ENCODE measurements around the gene CYP11A1.

DNA sequence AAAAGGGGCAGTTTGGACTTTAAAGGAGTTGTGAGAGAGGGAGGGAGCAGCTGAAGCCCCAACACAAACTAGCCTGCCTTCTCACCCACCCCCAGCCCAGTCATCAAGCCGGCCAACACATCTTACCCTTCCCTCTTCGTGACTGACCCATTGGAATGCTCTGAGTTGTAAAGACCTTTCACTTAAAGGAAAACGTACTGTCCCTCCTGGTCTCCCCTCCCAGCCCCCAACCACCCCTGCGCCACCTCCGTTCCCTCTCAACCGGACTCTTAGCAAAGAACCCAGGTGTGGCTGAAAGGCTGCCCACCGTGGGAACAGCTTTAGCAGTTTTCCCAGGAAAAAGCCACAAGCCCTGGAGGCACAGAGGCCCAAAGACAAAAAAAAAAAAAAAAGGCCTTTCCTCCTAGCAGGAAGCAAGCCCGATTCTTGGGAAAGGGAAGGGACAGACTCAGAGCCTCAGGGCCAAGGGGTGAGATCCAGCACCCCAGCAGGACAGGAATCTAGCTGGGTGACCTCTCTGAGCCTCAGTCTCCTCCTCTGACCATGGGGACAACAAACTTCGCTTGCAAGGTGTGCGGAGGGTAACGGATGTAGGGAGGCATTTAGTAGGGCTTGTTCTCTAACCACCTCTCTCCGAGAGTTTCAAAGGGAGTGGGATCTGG, 2.4 kb downstream of the CYP11A1 start:
- TF ChIP-seq, protein P1, sequence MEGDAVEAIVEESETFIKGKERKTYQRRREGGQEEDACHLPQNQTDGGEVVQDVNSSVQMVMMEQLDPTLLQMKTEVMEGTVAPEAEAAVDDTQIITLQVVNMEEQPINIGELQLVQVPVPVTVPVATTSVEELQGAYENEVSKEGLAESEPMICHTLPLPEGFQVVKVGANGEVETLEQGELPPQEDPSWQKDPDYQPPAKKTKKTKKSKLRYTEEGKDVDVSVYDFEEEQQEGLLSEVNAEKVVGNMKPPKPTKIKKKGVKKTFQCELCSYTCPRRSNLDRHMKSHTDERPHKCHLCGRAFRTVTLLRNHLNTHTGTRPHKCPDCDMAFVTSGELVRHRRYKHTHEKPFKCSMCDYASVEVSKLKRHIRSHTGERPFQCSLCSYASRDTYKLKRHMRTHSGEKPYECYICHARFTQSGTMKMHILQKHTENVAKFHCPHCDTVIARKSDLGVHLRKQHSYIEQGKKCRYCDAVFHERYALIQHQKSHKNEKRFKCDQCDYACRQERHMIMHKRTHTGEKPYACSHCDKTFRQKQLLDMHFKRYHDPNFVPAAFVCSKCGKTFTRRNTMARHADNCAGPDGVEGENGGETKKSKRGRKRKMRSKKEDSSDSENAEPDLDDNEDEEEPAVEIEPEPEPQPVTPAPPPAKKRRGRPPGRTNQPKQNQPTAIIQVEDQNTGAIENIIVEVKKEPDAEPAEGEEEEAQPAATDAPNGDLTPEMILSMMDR (IDR thresholded peaks at IDR 0.05; ENCODE audit: low read length), result no peak
- no peak for TF ChIP-seq EZH2 (optimal IDR thresholded peaks at IDR 0.05; ENCODE audit: low read depth, low read length)

Data from MM.1S (cell line).